Measurements from ENCODE around the gene CCDC148.

CCDC148 gene

DNA sequence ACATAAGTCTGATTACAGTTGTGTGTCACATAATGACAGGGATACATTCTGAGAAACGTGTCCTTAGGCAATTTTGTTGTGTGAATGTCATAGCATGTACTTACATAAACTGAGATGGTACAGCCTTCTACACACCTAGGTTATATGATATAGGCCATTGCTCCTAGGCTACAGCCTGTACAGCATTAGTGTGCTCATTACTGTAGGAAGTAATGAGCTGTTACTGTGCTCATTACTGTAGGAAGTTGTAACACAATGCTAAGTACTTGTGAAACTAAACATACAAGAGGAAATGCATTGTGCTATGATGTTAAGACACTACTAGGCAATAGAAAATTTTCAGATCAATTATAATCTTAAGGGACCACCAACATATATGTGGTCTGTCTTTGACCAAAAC, 282.1 kb downstream of the CCDC148 start:
- DNase-seq (ENCODE audit: low read depth, low spot score), result no peak

- no peak for DNase-seq (ENCODE audit: low read depth, low spot score)
Observed at GRCh38 chr2:158172719-158173118, 283.8 kb downstream of the CCDC148 start.

DNA sequence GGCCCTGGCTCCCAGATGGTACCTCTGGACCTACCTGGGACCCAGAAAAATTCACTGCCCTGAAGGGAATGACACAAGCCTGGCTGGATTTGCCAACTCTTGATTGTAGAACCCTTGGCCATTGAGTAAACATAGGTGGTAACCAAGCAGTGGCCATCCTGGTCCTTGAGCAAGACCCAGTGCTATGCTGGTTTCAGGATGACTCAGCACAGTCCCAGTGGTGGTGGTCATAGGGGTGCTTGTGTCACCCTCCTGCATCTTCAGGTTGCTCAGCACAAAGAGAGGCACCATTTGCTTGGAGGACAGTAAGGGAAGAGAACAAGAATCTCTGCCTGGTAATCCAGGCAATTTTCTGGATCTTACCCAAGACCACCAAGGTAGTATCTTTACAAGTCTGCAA, 302.0 kb downstream of the CCDC148 start:
- DNase-seq (ENCODE audit: low read depth, low spot score), result no peak

DNA sequence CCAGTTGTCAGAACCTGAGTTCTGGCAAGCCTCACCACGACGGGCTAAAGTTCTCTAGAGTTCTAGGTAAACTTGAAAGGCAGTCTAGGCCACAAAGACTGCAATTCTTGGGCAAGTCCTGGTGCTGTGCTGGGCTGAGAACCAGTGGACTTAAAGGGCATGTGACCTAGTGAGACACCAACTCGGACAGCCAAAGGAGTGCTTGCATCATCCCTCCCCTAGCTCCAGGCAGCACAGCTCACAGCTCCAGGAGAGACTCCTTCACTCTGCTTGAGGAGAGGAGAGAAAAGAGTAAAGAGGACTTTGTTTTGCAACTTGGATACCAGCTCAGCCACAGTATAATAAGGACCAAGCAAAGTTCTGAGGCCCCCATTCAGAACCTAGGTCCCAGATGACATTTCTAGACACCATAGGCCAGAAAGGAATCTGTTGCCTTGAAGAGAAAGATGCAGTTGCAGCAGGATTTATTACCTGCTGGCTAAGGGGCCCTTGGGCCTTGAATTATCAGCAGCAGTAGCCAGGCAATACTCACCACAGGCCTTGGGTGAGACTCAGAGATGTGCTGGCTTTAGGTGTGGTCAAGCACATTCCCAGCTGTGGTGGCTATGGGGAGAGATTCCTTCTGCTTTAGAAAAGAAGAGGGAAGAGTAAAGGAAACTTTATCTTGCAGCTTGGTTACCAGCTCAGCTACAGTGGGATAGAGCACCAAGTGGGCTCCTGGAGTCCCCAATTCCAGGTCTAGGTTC, 303.1 kb downstream of the CCDC148 start:
- DNase-seq (ENCODE audit: low read depth, low spot score), result no peak

- no peak for DNase-seq (ENCODE audit: low read depth, low spot score)
Observed at GRCh38 chr2:158144914-158145625, 311.5 kb downstream of the CCDC148 start.

DNA sequence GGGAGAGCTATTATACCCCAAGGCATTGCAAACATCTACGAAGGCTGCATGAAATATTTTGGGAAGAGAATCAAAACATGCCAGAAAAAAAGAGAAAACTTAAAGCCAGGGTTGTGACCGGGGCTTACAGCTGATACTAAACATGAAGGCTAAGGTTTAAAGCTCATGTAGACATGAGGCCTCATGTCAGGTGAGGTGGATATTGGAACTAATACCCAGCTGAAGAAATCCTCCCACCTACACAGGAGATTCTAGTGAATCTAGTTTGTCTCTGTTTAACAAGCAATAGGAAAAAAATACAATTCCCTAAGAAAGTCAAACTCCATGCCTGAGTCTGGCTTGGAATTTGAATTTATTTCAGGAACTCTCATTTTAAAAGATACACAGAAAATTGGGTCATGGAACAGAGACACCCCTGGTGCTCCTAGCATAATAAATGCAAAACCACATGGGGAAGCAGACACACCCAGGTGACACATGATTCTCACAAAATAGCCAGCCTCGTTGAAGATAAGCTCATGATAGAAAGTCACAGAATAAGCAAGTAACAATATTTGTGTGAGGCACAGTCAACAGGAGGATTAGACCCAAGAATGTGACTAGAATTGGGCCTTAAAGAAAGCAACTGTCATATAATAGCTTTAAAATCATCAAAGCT, 312.7 kb downstream of the CCDC148 start:
- DNase-seq (ENCODE audit: low read depth, low spot score), result no peak

- DNase-seq (ENCODE audit: low read depth, low spot score), result no peak
Observed at GRCh38 chr2:158142568-158143332, 313.8 kb downstream of the CCDC148 start.

GRCh38 chr2:158142165-158142564, 314.4 kb downstream of the CCDC148 start:
- DNase-seq (ENCODE audit: low read depth, low spot score), result no peak

DNA sequence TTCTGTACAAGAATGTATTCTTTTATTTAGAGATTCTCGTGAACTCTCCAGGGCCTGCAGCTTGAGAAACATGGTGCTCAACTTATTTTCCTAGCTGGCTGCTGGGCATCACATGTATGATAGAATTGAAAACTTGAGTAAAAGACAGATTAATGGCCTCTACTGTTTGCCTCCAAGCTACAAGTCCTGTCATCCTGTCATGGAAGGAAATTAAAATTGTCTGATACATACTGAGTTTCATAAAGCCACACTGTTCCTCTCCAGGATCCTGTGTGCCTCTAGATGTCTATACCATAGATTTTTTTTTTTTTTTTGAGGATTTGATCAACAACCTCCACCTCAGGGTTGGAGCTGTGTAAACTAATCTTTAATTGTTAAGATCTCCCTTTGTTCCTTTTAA, 316.4 kb downstream of the CCDC148 start:
- no peak for DNase-seq (ENCODE audit: low read depth, low spot score)

- DNase-seq (ENCODE audit: low read depth, low spot score), result no peak
Observed at GRCh38 chr2:158138255-158138654, 318.3 kb downstream of the CCDC148 start.

GRCh38 chr2:158135096-158135495, 321.5 kb downstream of the CCDC148 start:
- no peak for DNase-seq (ENCODE audit: low read depth, low spot score)

DNA sequence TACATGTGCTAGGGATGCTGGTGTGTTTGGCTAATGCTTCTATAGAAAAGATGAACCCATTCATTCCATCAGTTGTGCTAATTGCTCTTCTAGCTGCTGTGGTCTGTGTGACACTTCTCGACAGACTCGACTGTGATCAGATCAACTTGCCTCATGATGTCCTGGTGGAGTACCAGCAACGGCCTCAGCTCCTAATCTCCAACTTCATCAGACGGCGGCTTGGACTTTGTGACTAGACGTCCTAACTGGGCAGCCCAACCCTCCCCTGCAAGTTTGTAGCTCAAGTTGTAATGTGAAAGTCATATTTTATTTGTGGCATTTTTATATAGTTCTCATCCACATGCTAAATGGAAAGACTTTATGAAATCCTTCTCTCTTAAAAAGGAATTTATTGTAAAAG, 321.9 kb downstream of the CCDC148 start:
- no peak for DNase-seq (ENCODE audit: low read depth, low spot score)

- DNase-seq (ENCODE audit: low read depth, low spot score), result no peak
Observed at GRCh38 chr2:158134055-158134454, 322.5 kb downstream of the CCDC148 start.

DNA sequence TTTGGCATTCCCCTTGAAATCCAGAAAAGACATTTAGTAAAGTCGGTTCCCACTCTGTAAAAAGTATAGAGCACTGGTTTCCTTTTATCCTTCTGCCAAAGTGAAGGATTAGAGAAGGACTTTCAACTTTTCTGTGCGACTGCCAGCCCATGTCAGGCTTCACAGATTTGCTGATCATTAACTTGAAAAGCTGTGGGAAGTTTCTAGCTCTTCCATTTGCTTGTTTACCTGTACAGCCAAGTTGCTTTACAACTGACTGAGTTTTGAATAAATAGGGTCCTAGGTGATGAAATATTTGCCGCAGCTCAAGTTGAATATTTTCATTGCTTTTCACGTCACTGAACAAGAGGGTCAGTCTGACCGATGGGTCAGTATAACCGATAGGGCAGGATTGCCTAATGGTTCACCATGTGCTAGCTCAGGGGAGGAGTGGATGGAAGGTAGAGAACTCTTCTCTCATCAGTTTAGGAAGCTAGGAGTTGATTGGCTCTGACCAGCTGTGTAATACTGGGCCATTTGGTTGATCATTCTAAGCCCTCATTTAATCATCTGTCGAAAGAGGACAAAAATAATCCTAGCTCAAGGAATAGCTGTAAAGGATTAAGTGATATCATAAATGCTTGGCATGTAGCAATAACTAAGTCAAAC, 324.5 kb downstream of the CCDC148 start:
- DNase-seq (ENCODE audit: low read depth, low spot score), result no peak

- no peak for DNase-seq (ENCODE audit: low read depth, low spot score)
Observed at GRCh38 chr2:158131483-158131912, 325.1 kb downstream of the CCDC148 start.

DNA sequence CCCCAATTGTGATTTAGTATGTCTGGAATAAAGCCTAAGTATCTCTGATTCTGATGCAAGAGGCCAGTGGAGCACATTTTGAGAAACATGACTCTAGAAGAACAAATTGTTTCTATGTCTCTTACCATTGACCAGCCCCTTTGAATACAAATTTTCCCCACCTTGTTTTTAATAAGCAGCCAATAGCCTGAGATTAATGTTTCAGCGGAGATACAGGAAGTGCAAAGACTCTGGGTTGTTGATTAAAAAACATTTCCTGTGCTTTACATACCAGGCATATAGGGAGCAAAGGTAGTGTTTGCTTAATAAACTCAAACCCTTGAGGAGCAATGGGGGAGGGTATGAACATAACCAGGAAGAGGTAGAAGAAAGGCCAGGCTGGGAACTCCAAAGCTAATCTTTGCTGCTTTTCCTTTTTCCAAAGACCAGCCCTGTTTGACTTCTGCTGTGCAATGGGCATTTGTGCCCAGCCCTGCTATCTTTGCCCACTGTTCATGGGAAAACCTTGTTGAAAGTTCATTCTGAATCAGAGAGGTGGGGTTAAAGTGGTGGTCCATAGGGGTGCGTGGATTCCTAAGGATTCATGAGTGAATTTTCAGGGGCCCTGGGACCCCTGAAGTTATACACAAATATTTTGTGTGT, 325.6 kb downstream of the CCDC148 start:
- DNase-seq (ENCODE audit: low read depth, low spot score), result no peak

GRCh38 chr2:158129037-158129436, 327.5 kb downstream of the CCDC148 start:
- DNase-seq (ENCODE audit: low read depth, low spot score), result no peak

DNA sequence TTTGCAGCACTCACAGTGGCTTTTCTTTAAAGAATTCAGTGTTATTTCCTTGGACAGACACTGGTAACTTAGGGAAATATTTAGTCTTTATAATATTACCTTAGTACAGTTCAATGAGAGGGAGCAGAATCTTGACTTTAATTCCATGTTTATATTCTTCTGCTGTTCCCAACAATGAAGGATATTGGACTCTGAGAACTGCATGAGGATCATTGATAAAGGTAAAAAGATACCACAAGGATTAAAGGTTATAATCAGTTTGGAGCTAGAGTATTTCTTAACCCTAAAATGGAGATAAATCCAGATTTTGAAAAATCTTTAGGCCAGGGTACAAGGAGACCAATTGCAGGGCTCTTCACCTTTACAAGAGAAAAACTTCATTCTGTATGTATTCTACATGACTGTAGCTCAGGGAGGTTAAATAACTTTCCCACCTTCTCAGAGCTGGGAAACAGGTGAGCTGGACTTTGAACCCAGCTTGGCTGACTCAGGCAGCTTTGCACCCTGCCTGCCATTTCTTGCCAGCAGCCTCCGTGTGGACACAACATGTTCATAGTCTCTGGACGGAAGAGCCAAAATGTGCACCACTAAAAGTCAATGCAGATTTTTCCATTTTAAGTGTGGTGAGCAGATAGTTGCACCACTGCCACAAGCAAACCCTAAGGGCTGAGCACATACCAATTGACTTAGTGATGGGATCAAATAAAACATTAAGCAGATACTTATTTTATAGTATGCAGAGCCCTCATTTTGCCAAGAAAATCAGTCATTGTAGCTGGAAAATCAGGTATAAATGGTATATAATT, 328.2 kb downstream of the CCDC148 start:
- no peak for DNase-seq (ENCODE audit: low read depth, low spot score)

GRCh38 chr2:158127380-158127804, 329.2 kb downstream of the CCDC148 start:
- DNase-seq (ENCODE audit: low read depth, low spot score), result no peak

Measured in activated CD4-positive, CD25-positive, alpha-beta regulatory T cell treated with anti-CD3 and anti-CD28 coated beads, Interleukin-2, amount 50 U/mL, for 16 hours (primary cell).